H1 (cell line): ENCODE data around the gene NELL2. TPM values are rescaled to one million over a fixed set of nuclear protein-coding genes. Genes with fewer than 3 reads are reported as not detected.

ENCODE experiments used
- ATF2 ChIP-seq: IDR thresholded peaks from 2 replicates; pipeline ENCODE4 v1.6.1; 2012; ENCODE audit warnings: low read length, inconsistent platforms
- TBP ChIP-seq: IDR thresholded peaks from 2 replicates; pipeline ENCODE4 v1.6.1; 2011; ENCODE audit warnings: low read depth, low read length, improper control_type of control experiment
- polyA plus RNA-seq, 7 experiments: library from polyadenylated mRNA; depleted of rRNA in 3 of 7; stranded (reverse) in 5 of 7; unstranded in 2 of 7; fragments of >200 nt in 5 of 7; fragments of 200-250 nt in 2 of 7; gene quantifications; 1 replicate in 5 of 7; 2 replicates in 1 of 7; 4 replicates in 1 of 7; pipeline versions ENCODE4 v1.2.1 to v1.2.3, GENCODE V29; 2011 to 2013; ENCODE audit warnings: missing spikeins in 2 of 7, mixed read lengths in 2 of 7
- total RNA-seq: library from RNA; stranded (reverse); fragmentation: NEBNext Ultra II Directional; extraction: Animal tissue kit (Norgen Biotek cat#: 25700); gene quantifications from 2 replicates; pipeline ENCODE4 v1.2.1, GENCODE V29; 2021

The NELL2 gene
- total and polyA plus RNA-seq, 2 of the 8 experiments (the other 6 are each of a cell fraction or from before 2014, with no cell fraction given): 54.2 to 56.8 TPM

- TF ChIP-seq TBP: no peak
- no peak for TF ChIP-seq ATF2
These were observed 330.1 kb downstream of the NELL2 start (continued) for GRCh38 chr12:44546060-44546459.
